Middle frontal gyrus (tissue), 1 donor: Measurements from ENCODE around the gene EIF6.

ENCODE experiments used
- DNase-seq: peaks from one replicate; pipeline ENCODE4 v3.0.0-alpha.2; 2015; ENCODE audit warnings: low spot score; ENCODE audit errors: extremely low spot score

The EIF6 gene

DNA sequence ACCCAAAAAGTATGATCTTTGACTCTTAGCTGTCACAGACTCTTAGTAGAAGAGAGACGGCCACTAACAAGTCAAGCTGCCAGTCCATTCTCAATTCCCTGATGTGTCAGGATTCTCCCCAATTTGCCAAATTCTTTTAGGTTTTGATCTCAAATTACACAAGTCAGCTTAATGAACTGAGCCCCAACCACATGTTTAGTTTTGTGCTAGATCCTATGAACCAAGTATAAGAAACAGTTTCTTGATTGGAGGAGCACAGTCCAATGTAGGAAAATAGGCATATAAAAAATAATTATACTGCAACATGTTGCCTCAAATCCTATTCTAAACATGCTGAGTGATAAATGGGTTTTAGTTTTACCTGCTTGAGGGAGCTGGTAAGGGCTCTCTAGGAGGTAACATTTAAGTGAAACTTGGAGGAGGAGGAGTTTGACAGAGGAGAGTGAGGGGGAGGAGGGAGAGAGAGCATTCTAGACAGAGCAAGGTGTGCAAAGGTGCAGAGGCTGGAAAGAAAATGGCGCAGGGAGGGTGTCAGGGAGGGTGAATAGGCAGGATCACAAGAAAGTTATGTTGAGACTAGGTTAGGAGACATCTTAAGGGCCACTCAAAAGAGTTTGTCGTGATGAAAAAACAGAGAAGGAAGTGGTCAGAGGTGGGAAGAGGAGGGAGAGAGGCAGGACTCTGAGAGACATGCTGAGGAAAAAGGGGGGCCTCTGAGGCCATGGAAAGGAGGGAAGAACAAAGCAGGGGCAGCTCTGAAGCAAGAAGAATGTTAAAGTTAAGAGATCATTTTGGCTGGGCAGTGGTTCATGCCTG is 30.5 kb upstream of the EIF6 start:
- DNase-seq = no peak

DNA sequence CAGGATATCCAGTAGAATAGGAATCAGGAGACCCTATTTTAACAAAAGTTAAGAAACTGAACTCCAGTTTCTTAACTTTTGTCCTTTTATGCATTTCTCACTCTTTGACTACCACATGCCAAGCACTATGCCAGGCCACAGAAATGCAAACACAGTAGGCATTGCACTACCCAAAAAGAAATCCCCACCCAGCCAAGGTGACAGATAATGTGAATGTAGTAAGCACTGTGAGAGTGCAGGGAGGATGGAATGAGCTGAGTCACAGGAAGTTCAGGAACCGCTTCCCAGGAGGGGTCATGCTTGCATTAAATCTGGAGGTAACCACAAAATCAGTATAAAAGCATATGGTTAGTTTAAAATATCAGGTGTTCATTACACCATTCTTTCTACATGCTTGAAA is 27.7 kb upstream of the EIF6 start:
- DNase-seq = no peak

DNA sequence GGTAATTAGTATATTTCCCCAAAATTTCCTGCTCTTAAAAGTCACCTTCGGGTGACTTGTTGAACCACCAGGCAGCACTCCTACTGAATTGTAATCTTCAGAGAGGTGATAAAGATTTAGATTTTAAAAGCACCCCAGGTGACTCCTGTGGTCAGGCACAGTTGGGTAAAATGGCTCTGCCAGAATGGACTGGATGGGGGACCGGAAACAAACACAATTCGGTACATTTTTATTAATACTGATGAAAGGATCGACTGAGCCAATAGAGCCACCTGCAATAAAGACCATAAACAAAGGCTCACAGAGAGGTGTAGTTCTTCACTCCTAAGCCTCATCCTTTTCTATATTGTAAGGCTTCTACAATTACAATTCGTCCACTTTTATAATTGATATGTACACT is 27.2 kb upstream of the EIF6 start:
- no peak for DNase-seq

DNA sequence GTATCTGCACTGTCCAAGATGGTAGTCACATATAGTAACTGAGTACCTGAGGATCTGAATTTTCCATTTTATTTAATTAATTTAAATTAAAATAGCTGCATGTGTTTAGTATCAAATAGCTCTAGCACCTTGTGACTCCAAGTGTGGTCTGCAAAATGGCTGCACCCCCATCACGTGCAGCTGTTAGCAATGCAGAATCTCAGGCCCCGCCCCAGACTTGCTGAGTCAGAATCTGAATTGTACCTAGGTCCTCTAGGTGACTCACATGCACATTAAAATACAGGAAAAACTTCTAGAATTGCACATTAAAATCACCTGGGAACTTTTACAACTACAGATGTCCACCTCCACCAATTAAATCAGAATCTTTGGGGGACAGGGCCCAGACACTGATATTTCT is 26.8 kb upstream of the EIF6 start:
- no peak for DNase-seq

DNA sequence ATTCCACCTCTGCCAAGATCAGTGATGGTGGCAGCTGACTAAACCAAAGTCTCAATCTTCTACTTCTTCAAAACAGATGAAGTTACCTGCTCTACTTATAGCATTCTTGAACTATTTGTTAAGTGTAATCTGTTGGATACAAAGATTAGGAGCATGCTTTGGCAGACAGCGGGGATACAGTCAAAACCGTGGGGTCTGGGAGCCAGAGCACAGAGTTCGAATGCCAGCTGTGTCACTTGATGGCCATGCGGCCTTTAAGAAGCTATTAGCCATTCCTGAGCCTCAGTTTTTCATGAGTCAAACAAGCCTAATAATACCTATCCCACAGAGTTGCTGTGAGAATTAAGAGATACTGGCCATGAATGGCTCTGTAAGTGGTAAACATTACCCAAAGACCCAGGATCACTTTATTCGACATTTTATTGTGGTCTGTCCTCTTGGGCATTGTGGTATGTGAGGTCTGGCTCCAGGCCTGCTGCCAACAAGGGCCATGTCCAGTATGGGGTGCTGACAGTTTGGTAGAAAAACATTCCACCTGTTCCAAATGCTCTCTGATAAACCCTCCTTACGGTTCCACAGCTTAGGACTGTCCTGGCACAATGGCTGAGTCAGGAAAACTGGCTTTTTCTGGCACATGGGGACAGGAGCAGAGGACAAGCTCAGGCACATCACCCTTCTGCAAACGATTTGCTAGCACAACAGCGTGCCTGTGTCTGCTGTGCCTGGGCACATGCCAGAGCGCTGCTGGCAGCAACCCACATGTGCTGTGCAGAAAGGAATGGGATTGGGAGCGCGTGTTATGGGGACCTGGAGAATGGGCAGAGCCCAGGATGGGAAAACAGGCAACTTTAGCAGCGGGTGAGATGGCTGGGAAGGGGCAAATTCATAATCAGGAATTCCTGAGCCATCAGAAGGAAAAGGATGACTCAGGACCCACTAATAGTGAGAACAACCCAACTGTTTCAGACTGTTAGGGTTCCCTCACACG is 23.4 kb upstream of the EIF6 start:
- peak; percentile 24 for DNase-seq

- DNase-seq = no peak
Observed at GRCh38 chr20:35306931-35307517, 22.5 kb upstream of the EIF6 start.

GRCh38 chr20:35305682-35306556 is 21.3 kb upstream of the EIF6 start:
- no peak for DNase-seq

DNA sequence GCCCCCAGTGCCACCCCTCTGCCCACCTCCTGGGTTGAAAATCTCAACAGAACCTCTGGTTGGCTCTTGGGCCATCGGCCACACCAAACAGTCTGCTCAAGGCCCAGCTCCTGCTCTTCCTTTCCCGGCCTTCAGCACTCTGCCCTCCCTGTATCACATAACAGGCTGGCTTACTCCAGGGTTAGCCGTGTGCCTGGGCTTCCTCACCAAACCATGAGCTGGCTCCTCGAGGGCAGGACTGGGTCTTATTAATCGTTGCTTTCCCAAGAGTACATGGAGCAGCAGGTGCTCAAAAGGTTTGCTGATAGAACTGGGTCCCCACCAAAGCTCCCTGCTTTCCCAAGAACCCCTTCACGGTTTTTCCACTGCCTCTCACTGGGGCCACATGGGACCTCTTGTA is 20.4 kb upstream of the EIF6 start:
- no peak for DNase-seq

DNA sequence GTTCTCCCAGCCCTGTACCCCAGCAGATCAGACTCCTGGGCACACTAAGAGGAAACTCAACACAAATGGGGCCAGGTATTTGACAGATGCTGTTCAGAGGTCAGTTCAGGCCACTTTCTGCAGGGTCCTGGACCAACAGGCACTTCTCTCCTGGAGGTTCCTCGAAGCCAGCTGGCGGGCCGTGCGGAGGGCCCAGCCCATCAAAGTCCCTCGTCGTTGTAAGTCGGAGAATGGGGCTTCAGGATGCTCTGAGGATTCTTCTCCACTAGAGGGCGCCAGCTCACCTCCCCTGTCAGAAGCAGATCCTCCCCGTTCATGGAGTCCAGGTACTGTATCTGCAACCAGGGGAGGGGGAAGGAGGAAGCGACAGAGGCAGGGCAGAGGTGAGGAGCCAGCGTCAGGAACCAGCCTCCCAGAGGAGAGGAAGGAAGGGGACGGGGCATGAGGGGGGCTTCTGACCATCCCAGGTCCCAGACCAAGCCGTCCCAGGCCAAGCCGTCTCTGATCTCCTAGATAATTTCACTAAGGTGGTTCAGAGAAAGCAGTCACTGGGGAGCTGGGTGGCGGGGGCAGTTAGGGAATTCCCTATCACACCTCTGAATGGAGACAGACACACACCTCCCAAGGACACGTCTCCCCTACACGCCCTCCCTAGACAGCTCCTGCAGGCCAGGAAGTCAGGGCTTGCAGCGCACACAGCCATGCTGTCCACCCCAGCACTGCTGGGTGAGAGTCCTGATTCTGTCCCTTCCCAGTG is 19.3 kb upstream of the EIF6 start:
- peak; percentile 66 for DNase-seq

- DNase-seq = no peak
Observed at GRCh38 chr20:35303382-35303734, 18.8 kb upstream of the EIF6 start.

- no peak for DNase-seq
Observed at GRCh38 chr20:35302421-35303335, 18.1 kb upstream of the EIF6 start.

- no peak for DNase-seq
Observed at GRCh38 chr20:35301426-35301825, 16.9 kb upstream of the EIF6 start.

GRCh38 chr20:35300469-35301262 is 16.1 kb upstream of the EIF6 start:
- no peak for DNase-seq

DNA sequence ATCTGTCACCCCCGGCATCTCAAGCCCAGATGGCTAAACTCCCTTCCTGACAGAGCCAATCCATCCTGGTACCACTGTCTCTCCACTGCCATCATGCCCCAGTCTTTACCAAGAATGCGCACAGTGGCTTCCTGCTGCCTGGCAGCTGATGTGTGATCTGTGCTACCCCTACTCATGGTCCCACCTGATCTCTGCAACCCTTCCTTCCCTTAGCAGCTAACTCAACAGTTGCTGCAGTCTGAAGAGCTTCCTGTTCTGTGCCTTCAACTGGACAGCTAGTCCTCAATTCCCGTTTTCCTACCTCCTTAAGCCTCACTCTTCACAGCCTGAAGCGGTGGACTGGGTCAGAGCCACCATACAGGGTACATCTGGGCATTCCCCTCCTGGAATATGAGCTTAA is 15.2 kb upstream of the EIF6 start:
- no peak for DNase-seq

DNA sequence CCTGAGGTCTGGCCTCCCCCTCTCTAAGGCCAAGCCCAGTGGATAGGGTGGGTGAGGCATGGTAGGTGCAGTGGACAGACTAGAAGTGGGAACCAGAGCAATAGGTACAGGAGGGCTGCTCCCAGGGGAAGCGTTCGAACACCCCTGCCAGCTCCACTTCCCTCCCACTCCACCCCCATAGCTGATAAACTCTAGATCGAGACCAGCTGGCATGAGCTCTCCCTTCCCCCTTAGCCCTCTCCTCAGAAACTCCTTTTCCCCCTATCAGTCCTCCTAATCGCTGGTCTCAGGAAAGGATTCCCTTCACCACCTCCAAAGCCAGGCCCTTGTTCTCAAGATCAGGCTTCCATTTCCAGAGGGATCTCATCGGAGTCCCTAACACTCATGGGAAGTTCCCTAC is 13.7 kb upstream of the EIF6 start:
- DNase-seq = no peak

- no peak for DNase-seq
Observed at GRCh38 chr20:35297740-35298139, 13.2 kb upstream of the EIF6 start.

DNA sequence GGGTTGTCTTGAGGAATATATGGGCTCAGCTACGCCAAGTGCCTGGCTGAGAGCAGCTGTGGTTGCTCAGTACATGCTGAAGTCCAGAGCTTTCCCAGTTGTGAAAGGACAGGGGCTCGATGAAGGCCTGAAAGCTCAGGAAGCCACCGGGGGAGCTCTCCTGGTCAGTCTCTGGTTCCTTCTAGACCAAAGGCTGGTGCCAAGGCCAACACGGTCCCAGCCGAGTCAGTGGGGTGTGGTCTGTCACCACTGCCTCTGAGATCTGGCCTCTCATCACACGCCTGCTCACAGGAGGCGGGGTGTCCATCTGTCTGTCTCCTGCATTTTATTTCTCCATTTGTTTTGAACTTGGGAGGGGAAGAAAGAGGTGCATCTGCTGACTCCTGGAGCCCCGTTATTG is 12.6 kb upstream of the EIF6 start:
- no peak for DNase-seq

GRCh38 chr20:35296101-35296554 is 11.6 kb upstream of the EIF6 start:
- no peak for DNase-seq
